HepG2 (cell line): ENCODE data around the gene ST8SIA1. TPM values are rescaled to one million over a fixed set of nuclear protein-coding genes. Genes with fewer than 3 reads are reported as not detected.
A peak's percentile ranks its signal among the peaks of the same experiment; 100 is the strongest.

Source experiments
- ATAC-seq: fragments of 200-7000 bp; cut with Tn5 transposase; 3 replicates; pipeline ENCODE4 v1.9.1; 2020; ENCODE audit warnings: mild to moderate bottlenecking, moderate library complexity
- BruUV-seq: library from RNA; stranded (reverse); fragments of 400-500 nt; replicated peaks from 2 replicates; lab custom pipeline; 2021; lab: Mats Ljungman, UMichigan
- CTCF ChIA-PET: fragments of 300-600 bp; formaldehyde crosslinking; extraction: SDS; loops from one replicate; lab custom pipeline; 2021; ENCODE audit warnings: low total read pairs, inconsistent platforms, low intra/inter-chr PET ratio; lab: Yijun Ruan, JAX
- POLR2A ChIA-PET: fragments of 350-600 bp; sonication (Branson Sonifier 250); formaldehyde crosslinking; loops from one replicate; lab custom pipeline; 2020; ENCODE audit warnings: antibody characterized with exemption, inconsistent platforms; lab: Yijun Ruan, JAX
- DNase-seq: peaks from one replicate; pipeline ENCODE4 v3.0.0-alpha.2; 2015; ENCODE audit warnings: low spot score
- FAIRE-seq: peaks from 3 replicates; lab custom pipeline; 2011; peaks lifted over from hg19 to GRCh38; lab: Jason Lieb, UNC
- H2AFZ ChIP-seq: one replicate; pipeline ENCODE4 v1.6.1; 2011; ENCODE audit warnings: low read length, inconsistent platforms
- H3K27ac ChIP-seq: fragments of 300-600 bp; 3 replicates; pipeline ENCODE4 v1.8.0; 2011; ENCODE audit warnings: mixed run types, mild to moderate bottlenecking, mixed read lengths, low read length, inconsistent platforms; ENCODE audit not compliant: insufficient read depth; ENCODE audit errors: extremely low read length
- H3K27me3 ChIP-seq, 2 experiments: fragments of 200-600 bp in 1 of 2; 2 replicates in 1 of 2; 3 replicates in 1 of 2; pipeline versions ENCODE4 v1.6.0 to v1.8.0; 2011; ENCODE audit warnings: low read length in 2 of 2, mild to moderate bottlenecking in 2 of 2, moderate library complexity in 2 of 2, inconsistent platforms in 1 of 2; ENCODE audit not compliant: insufficient read depth in 2 of 2, control insufficient read depth in 1 of 2
- H3K36me3 ChIP-seq, 2 experiments: fragments of 200-600 bp in 1 of 2; replicated peaks in 1 of 2; 2 replicates in 1 of 2; 3 replicates in 1 of 2; pipeline versions ENCODE4 v1.5.1 to v1.8.0; 2011; ENCODE audit warnings: low read length in 2 of 2, inconsistent platforms in 1 of 2; ENCODE audit not compliant: insufficient read depth in 2 of 2, control insufficient read depth in 1 of 2
- H3K4me1 ChIP-seq: 2 replicates; pipeline ENCODE4 v1.5.1; 2012; ENCODE audit warnings: low read length, inconsistent platforms; ENCODE audit not compliant: insufficient read depth
- H3K4me2 ChIP-seq: 2 replicates; pipeline ENCODE4 v1.6.0; 2011; ENCODE audit warnings: low read depth, low read length, inconsistent platforms
- H3K4me3 ChIP-seq, 3 experiments: fragments of 200-600 bp in 1 of 3; sonication (generic), shearing (Covaris generic) in 1 of 3; replicated peaks in 1 of 3; 2 replicates each; pipeline ENCODE4 v1.5.1; 2011 to 2016; ENCODE audit warnings: low read length in 3 of 3, inconsistent platforms in 2 of 3, low read depth in 2 of 3, mild to moderate bottlenecking in 2 of 3, control low read depth in 1 of 3, mixed read lengths in 1 of 3; ENCODE audit not compliant: insufficient read depth in 1 of 3
- H3K79me2 ChIP-seq: one replicate; pipeline ENCODE4 v1.6.1; 2011; ENCODE audit warnings: low read length, inconsistent platforms; ENCODE audit not compliant: insufficient read depth
- H3K9ac ChIP-seq: 2 replicates; pipeline ENCODE4 v1.6.0; 2011; ENCODE audit warnings: mild to moderate bottlenecking, low read depth, low read length, inconsistent platforms; ENCODE audit not compliant: insufficient read depth
- H3K9me3 ChIP-seq: 2 replicates; pipeline ENCODE4 v1.5.1; 2012; ENCODE audit warnings: mild to moderate bottlenecking, low read length
- H4K20me1 ChIP-seq: 2 replicates; pipeline ENCODE4 v1.6.0; 2011; ENCODE audit warnings: inconsistent platforms, mild to moderate bottlenecking, low read length, moderate library complexity; ENCODE audit not compliant: insufficient read depth
- GATA4 ChIP-seq: sonication (generic); IDR thresholded peaks from 2 replicates; pipeline ENCODE4 v1.6.1; 2016; ENCODE audit warnings: antibody characterized with exemption, low read depth, borderline replicate concordance
- MLLT10 ChIP-seq: sonication (generic); formaldehyde crosslinking; IDR thresholded peaks from 2 replicates; pipeline ENCODE4 v1.4.0; 2020; ENCODE audit warnings: missing genetic modification reagents
- ZFP36 ChIP-seq: fragments of 150-350 bp; IDR thresholded peaks from 2 replicates; pipeline ENCODE4 v1.6.1; 2018; ENCODE audit warnings: borderline replicate concordance, low read length, low read depth; ENCODE audit not compliant: partially characterized antibody
- ZNF263 ChIP-seq: sonication (generic); formaldehyde crosslinking; IDR thresholded peaks from 2 replicates; pipeline ENCODE4 v1.4.0; 2020; ENCODE audit warnings: missing genetic modification reagents
- ZNF570 ChIP-seq: sonication (generic); formaldehyde crosslinking; IDR thresholded peaks from 2 replicates; pipeline ENCODE4 v1.4.0; 2020; ENCODE audit warnings: mild to moderate bottlenecking, missing genetic modification reagents, borderline replicate concordance
- ZNF619 ChIP-seq: sonication (generic); formaldehyde crosslinking; IDR thresholded peaks from 2 replicates; pipeline ENCODE4 v1.4.0; 2020; ENCODE audit warnings: mild to moderate bottlenecking, missing genetic modification reagents
- ZNF839 ChIP-seq: sonication (generic); formaldehyde crosslinking; IDR thresholded peaks from 2 replicates; pipeline ENCODE4 v1.4.0; 2020; ENCODE audit warnings: missing genetic modification reagents, mild to moderate bottlenecking, borderline replicate concordance
- WGBS: methylation state at CpG from one replicate; pipeline ENCODE4 v1.1.6; 2017; ENCODE audit warnings: low lambda C conversion rate; 5-methylcytosine and 5-hydroxymethylcytosine counted together
- in situ Hi-C: cut with HindIII; loops from 2 replicates; pipeline ENCODE4 v1.10.0; 2017; ENCODE audit warnings: low pct_unique_long_range_greater_than_20kb; ENCODE audit not compliant: extremely low pct_ligation_motif_present
- intact Hi-C: fragments of 100-400 bp; cut with micrococcal nuclease; formaldehyde crosslinking; loops from one replicate; pipeline ENCODE4 v1.10.0; 2022; ENCODE audit not compliant: unreplicated experiment
- polyA plus RNA-seq, 8 experiments: library from polyadenylated mRNA; depleted of rRNA in 3 of 8; stranded (reverse) in 7 of 8; unstranded in 1 of 8; fragments of >200 nt; fragmentation: Illumina TruSeq in 4 of 8; extraction: Trizol in 4 of 8; gene quantifications; 2 replicates each; pipeline versions ENCODE4 v1.2.1 to v1.2.3, GENCODE V29; 2011 to 2016; ENCODE audit warnings: low read depth in 4 of 8, missing spikeins in 1 of 8, mixed read lengths in 1 of 8; ENCODE audit not compliant: insufficient read depth in 1 of 8
- total RNA-seq, 5 experiments: library from RNA; depleted of rRNA; stranded (reverse); fragments of >200 nt; fragmentation: Illumina TruSeq; extraction: Trizol; gene quantifications; 2 replicates each; pipeline ENCODE4 v1.2.3, GENCODE V29; 2016; ENCODE audit warnings: low read depth in 1 of 5
- TF ChIP-seq, protein P1 (sequence below): sonication (generic); formaldehyde crosslinking; IDR thresholded peaks from 2 replicates; pipeline ENCODE4 v1.8.0; 2022; ENCODE audit warnings: low read depth, missing genetic modification reagents
- TF ChIP-seq, protein P2 (sequence below): sonication (generic); formaldehyde crosslinking; IDR thresholded peaks from 2 replicates; pipeline ENCODE4 v1.5.1; 2020; ENCODE audit warnings: missing genetic modification reagents, mild to moderate bottlenecking, borderline replicate concordance
- TF ChIP-seq, protein P3 (sequence below): sonication (generic); formaldehyde crosslinking; IDR thresholded peaks from 2 replicates; pipeline ENCODE4 v1.4.0; 2020; ENCODE audit warnings: missing genetic modification reagents
- TF ChIP-seq, protein P4 (sequence below): sonication (generic); formaldehyde crosslinking; IDR thresholded peaks from 2 replicates; pipeline ENCODE4 v1.8.1; 2023; ENCODE audit warnings: mild to moderate bottlenecking, missing genetic modification reagents

The ST8SIA1 gene
- total and polyA plus RNA-seq, 2 of the 13 experiments (the other 11 are each of a cell fraction or from before 2014, with no cell fraction given): not detected

DNA sequence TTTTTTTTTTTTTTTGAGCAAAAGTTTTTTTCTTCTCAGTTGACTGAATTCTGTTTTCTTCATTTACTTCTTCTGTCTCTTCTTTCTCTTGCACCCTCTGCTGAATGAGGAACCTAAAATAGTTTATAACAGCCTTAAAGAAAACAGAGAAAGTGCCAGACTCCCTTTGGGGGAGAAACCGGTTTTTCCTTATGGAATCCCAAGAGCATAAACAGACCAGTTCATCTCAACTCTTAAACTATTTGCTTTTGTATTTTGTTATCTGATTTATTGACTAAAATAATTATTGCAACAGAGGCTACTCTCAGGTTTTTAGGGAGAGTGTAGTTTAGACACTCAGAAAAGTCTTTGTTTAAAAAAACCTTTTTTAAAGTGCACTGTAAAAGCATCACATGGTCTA, 30.2 kb downstream of the ST8SIA1 start (continued):
- TF ChIP-seq, protein P1, sequence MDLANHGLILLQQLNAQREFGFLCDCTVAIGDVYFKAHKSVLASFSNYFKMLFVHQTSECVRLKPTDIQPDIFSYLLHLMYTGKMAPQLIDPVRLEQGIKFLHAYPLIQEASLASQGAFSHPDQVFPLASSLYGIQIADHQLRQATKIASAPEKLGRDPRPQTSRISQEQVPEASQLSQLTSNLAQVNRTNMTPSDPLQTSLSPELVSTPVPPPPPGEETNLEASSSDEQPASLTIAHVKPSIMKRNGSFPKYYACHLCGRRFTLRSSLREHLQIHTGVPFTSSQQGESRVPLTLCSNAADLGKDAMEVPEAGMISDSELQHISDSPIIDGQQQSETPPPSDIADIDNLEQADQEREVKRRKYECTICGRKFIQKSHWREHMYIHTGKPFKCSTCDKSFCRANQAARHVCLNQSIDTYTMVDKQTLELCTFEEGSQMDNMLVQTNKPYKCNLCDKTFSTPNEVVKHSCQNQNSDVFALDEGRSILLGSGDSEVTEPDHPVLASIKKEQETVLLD (CRISPR knock-in tag): no peak
- no peak for TF ChIP-seq ZNF570 (CRISPR knock-in tag)
- TF ChIP-seq, all 625 proteins: peak for 0

DNA sequence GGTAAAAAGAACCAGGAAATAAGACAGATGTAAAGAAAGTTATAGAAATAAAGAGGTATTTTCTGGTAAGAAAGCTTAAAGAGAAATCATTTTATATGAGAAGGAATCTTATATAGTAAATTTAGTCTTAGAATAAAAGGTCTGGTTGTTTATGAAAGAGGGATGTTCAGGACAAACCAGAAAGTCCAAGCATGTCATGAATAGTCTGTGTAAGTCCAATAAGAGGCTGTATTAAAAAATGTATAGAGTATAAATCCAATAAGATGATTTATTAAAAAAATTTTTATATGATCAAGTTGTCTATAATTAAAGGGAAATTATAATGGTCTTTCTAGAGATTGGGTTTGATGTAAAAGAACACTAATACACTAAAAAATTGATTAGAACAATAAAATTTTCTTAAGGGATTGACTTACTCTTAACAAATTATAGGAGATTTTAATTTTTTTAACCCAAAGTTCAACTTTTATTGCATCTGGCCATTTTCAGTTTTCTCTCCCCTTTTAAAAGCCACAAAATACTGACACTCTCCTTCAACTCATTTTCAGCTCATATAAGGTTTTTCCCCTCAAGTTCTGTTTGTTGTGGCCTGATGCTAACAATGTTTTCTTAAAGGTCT, 35.1 kb downstream of the ST8SIA1 start:
- POLR2A ChIA-PET: no interaction called here
- in situ Hi-C loops: no loop called here

DNA sequence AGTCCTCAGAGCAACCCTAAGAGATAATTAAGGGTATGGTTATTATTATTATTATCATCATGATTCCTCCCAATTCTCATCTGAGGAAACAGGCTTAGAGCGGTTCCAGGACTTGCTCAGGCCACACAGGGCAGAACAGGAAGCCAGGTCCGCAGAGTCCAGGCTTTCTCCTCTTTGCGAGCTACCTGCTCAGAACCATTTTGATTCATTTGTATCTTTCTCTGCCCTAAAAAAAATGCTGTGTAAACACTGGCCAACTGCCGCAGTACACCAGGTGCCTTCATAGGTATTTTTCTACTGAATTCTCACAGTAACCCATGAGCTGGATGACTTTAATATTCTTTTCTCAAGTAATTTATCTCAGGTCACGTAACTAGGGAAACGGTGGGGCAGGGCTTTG, 45.3 kb downstream of the ST8SIA1 start:
- H3K79me2 ChIP-seq: no peaks in the 10 kb centered on the region
- H3K36me3 ChIP-seq: no peaks in the 10 kb centered on the region
- no peaks in the 10 kb centered on the region for H4K20me1 ChIP-seq
- ChIA-PET CTCF (no interaction called here), POLR2A (no interaction called here)
- H3K4me1 ChIP-seq: no peaks in the 10 kb centered on the region
- BruUV-seq: no TSS peak
- no peak overlapping the region for H3K4me3 ChIP-seq
- no peaks in the 10 kb centered on the region for H3K9me3 ChIP-seq
- H3K4me2 ChIP-seq: no peak overlapping the region
- H2AFZ ChIP-seq: no peak overlapping the region
- no peak for FAIRE-seq
- 18% methylated on average over 6 of the region's 6 CpGs for WGBS
- H3K27me3 ChIP-seq: no peaks in the 10 kb centered on the region
- DNase-seq: no peak
- intact Hi-C loops (no loop called here), in situ Hi-C loops (no loop called here)
- no peak overlapping the region for H3K9ac ChIP-seq
- no peak overlapping the region for H3K27ac ChIP-seq
- ATAC-seq: no peak
- TF ChIP-seq GATA4 (no peak), ZNF619 (CRISPR knock-in tag) (no peak), ZNF263 (no peak)
- TF ChIP-seq, protein P2, sequence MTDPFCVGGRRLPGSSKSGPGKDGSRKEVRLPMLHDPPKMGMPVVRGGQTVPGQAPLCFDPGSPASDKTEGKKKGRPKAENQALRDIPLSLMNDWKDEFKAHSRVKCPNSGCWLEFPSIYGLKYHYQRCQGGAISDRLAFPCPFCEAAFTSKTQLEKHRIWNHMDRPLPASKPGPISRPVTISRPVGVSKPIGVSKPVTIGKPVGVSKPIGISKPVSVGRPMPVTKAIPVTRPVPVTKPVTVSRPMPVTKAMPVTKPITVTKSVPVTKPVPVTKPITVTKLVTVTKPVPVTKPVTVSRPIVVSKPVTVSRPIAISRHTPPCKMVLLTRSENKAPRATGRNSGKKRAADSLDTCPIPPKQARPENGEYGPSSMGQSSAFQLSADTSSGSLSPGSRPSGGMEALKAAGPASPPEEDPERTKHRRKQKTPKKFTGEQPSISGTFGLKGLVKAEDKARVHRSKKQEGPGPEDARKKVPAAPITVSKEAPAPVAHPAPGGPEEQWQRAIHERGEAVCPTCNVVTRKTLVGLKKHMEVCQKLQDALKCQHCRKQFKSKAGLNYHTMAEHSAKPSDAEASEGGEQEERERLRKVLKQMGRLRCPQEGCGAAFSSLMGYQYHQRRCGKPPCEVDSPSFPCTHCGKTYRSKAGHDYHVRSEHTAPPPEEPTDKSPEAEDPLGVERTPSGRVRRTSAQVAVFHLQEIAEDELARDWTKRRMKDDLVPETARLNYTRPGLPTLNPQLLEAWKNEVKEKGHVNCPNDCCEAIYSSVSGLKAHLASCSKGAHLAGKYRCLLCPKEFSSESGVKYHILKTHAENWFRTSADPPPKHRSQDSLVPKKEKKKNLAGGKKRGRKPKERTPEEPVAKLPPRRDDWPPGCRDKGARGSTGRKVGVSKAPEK: no peak
- TF ChIP-seq, protein P3, sequence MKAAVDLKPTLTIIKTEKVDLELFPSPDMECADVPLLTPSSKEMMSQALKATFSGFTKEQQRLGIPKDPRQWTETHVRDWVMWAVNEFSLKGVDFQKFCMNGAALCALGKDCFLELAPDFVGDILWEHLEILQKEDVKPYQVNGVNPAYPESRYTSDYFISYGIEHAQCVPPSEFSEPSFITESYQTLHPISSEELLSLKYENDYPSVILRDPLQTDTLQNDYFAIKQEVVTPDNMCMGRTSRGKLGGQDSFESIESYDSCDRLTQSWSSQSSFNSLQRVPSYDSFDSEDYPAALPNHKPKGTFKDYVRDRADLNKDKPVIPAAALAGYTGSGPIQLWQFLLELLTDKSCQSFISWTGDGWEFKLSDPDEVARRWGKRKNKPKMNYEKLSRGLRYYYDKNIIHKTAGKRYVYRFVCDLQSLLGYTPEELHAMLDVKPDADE (CRISPR knock-in tag): no peak
- TF ChIP-seq, protein P4, sequence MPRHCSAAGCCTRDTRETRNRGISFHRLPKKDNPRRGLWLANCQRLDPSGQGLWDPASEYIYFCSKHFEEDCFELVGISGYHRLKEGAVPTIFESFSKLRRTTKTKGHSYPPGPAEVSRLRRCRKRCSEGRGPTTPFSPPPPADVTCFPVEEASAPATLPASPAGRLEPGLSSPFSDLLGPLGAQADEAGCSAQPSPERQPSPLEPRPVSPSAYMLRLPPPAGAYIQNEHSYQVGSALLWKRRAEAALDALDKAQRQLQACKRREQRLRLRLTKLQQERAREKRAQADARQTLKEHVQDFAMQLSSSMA (CRISPR knock-in tag): no peak

More for the DNA sequence above, 35.1 kb downstream of the ST8SIA1 start:
- no peak for ATAC-seq
- Histone ChIP-seq H3K36me3 (no peaks in the 10 kb centered on the region), H3K9me3 (peaks cover 37% of the 10 kb centered on the region), H3K27ac (no peak overlapping the region), H3K4me1 (no peaks in the 10 kb centered on the region), H3K27me3 (no peaks in the 10 kb centered on the region), H3K79me2 (no peaks in the 10 kb centered on the region), H3K4me2 (no peak overlapping the region), H2AFZ (no peak overlapping the region), H4K20me1 (no peaks in the 10 kb centered on the region), H3K4me3 (no peak overlapping the region), H3K9ac (no peak overlapping the region)
- CTCF ChIA-PET: no interaction called here
- peak; percentile 78 for TF ChIP-seq ZFP36
- TF ChIP-seq MLLT10 (CRISPR knock-in tag): no peak
- TF ChIP-seq ZNF839 (CRISPR knock-in tag): no peak
- no peak for FAIRE-seq
- BruUV-seq: no TSS peak
- DNase-seq: no peak
- intact Hi-C loops: no loop called here
